Measurements from ENCODE around the gene PRR19.

The PRR19 gene

DNA sequence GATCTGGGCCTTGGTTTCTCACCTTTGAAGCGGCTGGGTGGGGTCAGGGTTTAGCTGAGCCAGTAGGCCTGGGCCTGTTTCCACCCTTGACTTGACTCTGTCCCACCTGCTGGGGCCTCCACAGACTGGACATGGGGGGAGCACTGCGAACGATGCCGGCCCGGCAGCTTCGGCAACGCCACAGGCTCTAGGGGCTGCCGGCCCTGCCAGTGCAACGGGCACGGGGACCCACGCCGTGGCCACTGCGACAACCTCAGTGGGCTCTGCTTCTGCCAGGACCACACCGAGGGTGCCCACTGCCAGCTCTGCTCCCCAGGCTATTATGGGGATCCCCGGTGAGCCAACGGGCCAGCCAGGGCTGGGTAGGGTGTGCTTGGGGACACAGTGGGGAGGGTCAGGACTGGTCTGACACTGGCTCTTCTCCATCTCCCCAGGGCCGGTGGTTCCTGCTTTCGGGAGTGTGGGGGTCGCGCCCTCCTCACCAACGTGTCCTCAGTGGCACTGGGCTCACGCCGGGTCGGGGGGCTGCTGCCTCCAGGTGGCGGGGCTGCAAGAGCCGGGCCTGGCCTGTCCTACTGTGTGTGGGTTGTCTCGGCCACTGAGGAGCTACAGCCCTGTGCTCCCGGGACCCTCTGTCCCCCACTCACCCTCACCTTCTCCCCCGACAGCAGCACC lies 51.5 kb downstream of the PRR19 start:
- no peak for DNase-seq

DNA sequence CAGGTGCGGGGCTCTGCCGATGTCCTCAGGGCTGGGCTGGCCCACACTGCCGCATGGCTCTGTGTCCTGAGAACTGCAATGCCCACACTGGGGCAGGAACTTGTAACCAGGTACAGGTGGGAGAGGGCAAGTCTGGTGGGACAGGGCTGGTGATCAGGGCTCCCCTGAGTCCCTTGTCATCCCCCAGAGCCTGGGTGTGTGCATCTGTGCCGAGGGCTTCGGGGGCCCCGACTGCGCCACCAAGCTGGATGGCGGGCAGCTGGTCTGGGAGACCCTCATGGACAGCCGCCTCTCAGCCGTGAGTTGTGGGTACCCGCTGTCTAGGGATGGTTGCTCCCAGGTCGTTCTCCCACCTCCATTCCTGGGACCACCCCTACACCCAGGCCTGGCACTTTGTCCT lies 54.0 kb downstream of the PRR19 start:
- DNase-seq: no peak

DNA sequence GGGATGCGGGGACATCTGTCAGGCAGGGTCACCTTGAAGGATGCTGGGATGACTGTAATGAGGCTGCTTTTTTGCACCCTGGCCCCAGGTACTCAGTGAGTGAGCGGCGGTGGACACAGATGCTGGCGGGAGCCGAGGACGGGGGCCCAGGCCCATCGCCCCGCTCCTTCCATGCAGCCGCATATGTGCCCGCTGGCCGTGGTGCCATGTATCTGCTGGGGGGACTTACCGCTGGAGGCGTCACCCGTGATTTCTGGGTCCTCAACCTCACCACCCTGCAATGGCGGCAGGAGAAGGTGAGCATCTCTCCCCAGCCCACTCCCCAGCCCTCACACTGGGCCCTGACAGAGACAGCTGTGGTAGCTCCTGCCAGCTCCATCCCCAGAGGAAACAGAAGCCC lies 54.8 kb downstream of the PRR19 start:
- DNase-seq: no peak

DNA sequence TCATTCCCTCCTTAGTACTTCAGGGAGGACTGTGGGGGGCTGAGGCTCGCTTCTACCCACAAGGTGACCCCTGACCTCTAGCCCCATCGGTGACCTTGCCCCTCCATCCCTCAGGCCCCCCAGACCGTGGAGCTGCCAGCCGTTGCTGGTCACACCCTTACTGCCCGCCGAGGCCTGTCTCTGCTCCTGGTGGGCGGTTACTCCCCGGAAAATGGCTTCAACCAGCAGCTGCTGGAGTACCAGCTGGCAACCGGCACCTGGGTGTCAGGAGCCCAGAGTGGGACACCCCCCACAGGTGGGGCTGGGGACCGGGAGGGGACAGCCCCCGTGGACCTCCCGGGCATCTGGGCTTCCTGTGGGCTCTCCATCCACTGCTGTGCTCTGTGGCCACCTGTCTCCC lies 55.4 kb downstream of the PRR19 start:
- no peak for DNase-seq

Data from hematopoietic multipotent progenitor cell treated with erythropoietin and hydrocortisone succinate and interleukin-3 and kit ligand, for 6 days (in vitro differentiated cells).